Calu3 (cell line): ENCODE measurements around the gene TTBK1. TPM values are rescaled to one million over a fixed set of nuclear protein-coding genes. Genes with fewer than 3 reads are reported as not detected.

Source experiments
- BruUV-seq: library from RNA; stranded (reverse); fragments of 400-500 nt; replicated peaks from 2 replicates; lab custom pipeline; 2021; lab: Mats Ljungman, UMichigan
- CTCF ChIA-PET: fragments of 300-600 bp; sonication (Branson Sonifier 250); formaldehyde crosslinking; loops from one replicate; lab custom pipeline; 2022; ENCODE audit warnings: antibody characterized with exemption; lab: Charles Lee
- DNase-seq: peaks from one replicate; pipeline ENCODE4 v3.0.0; 2022
- H3K27ac Mint-ChIP-seq: one replicate; pipeline ENCODE4 v1.8.0; 2022; ENCODE audit warnings: mixed read lengths; ENCODE audit not compliant: unreplicated experiment
- H3K27me3 Mint-ChIP-seq: one replicate; pipeline ENCODE4 v1.8.0; 2022; ENCODE audit warnings: mixed read lengths; ENCODE audit not compliant: unreplicated experiment
- H3K36me3 Mint-ChIP-seq: one replicate; pipeline ENCODE4 v1.8.0; 2022; ENCODE audit warnings: mild to moderate bottlenecking, moderate library complexity, mixed read lengths; ENCODE audit not compliant: insufficient read depth, unreplicated experiment
- H3K4me1 Mint-ChIP-seq: one replicate; pipeline ENCODE4 v1.8.0; 2022; ENCODE audit warnings: mild to moderate bottlenecking, low read depth, mixed read lengths; ENCODE audit not compliant: unreplicated experiment
- H3K4me3 Mint-ChIP-seq: one replicate; pipeline ENCODE4 v1.8.0; 2022; ENCODE audit warnings: mild to moderate bottlenecking, low read depth, moderate library complexity, mixed read lengths; ENCODE audit not compliant: unreplicated experiment
- H3K9me3 Mint-ChIP-seq: one replicate; pipeline ENCODE4 v1.8.0; 2022; ENCODE audit warnings: low read depth, mixed read lengths; ENCODE audit not compliant: unreplicated experiment
- CTCF ChIP-seq: fragments of 200-600 bp; IDR thresholded peaks from one replicate; pipeline ENCODE4 v1.8.0; 2022; ENCODE audit warnings: antibody characterized with exemption; ENCODE audit not compliant: unreplicated experiment
- intact Hi-C: fragments of 100-400 bp; cut with micrococcal nuclease; formaldehyde crosslinking; loops from one replicate; pipeline ENCODE4 v1.10.0; 2022; ENCODE audit not compliant: unreplicated experiment
- total RNA-seq: library from RNA; stranded (reverse); gene quantifications from 2 replicates; pipeline ENCODE4 v1.2.3, GENCODE V29; 2022

TTBK1 gene
- total RNA-seq, 1 experiment from 2014 or later, result 0.17 TPM

GRCh38 chr6:43262780-43263313 is 19.6 kb downstream of the TTBK1 start:
- CTCF ChIA-PET, result interaction anchor here (0.6 to 3.3 kb wide), 7 partner anchors 10 to 900 kb away, joined by 3 to 53 read pairs (median 6); no protein-coding TSS in a partner anchor
- Mint-ChIP-seq H3K27ac (no peak overlapping the region), H3K4me1 (peaks cover 8% of the 10 kb centered on the region), H3K27me3 (peaks cover 26% of the 10 kb centered on the region), H3K4me3 (no peak overlapping the region), H3K9me3 (no peaks in the 10 kb centered on the region), H3K36me3 (peaks cover 6% of the 10 kb centered on the region)
- DNase-seq, result no peak
- intact Hi-C loops, result loop anchor here (1.0 to 2.0 kb wide), 2 partner anchors 71 to 244 kb away; no protein-coding TSS in a partner anchor
- no TSS peak for BruUV-seq
- TF ChIP-seq CTCF, result no peak

- no TSS peak for BruUV-seq
- peaks cover 25% of the 10 kb centered on the region for H3K27me3 Mint-ChIP-seq
- CTCF ChIA-PET, result interaction anchor here (0.5 to 3.3 kb wide), 16 partner anchors 9 to 899 kb away, joined by 3 to 53 read pairs (median 3); partner anchors contain the start of gene ZNF318
- intact Hi-C loops, result loop anchor here (1.0 to 2.0 kb wide), 2 partner anchors 71 to 243 kb away; no protein-coding TSS in a partner anchor
- peaks cover 6% of the 10 kb centered on the region for H3K36me3 Mint-ChIP-seq
- peaks cover 10% of the 10 kb centered on the region for H3K4me1 Mint-ChIP-seq
- no peak overlapping the region for H3K4me3 Mint-ChIP-seq
- peak; percentile 94 for DNase-seq
- H3K27ac Mint-ChIP-seq, result no peak overlapping the region
- H3K9me3 Mint-ChIP-seq, result no peaks in the 10 kb centered on the region
- peak; percentile 81 for TF ChIP-seq CTCF
These were observed 20.3 kb downstream of the TTBK1 start for GRCh38 chr6:43263314-43264178.

- Mint-ChIP-seq H3K4me1 (peaks cover 11% of the 10 kb centered on the region), H3K4me3 (no peak overlapping the region), H3K27me3 (peaks cover 26% of the 10 kb centered on the region), H3K9me3 (no peaks in the 10 kb centered on the region), H3K27ac (no peak overlapping the region), H3K36me3 (peaks cover 6% of the 10 kb centered on the region)
- TF ChIP-seq CTCF, result no peak
- CTCF ChIA-PET, result interaction anchor here (1.0 to 3.3 kb wide), 6 partner anchors 44 to 104 kb away, joined by 3 to 53 read pairs (median 5); partner anchors contain the start of genes CRIP3 and ZNF318
- intact Hi-C loops, result no loop called here
- DNase-seq, result no peak
- no TSS peak for BruUV-seq
These were observed 21.4 kb downstream of the TTBK1 start for GRCh38 chr6:43264599-43265145.

- intact Hi-C loops, result no loop called here
These were observed 22.3 kb downstream of the TTBK1 start for GRCh38 chr6:43265564-43265963.

More at GRCh38 chr6:43265564-43265963, 22.3 kb downstream of the TTBK1 start:
- Mint-ChIP-seq H3K36me3 (peaks cover 6% of the 10 kb centered on the region), H3K9me3 (no peaks in the 10 kb centered on the region), H3K27me3 (peaks cover 35% of the 10 kb centered on the region), H3K27ac (no peak overlapping the region), H3K4me1 (peaks cover 20% of the 10 kb centered on the region), H3K4me3 (no peak overlapping the region)
- no TSS peak for BruUV-seq
- no peak for DNase-seq
- TF ChIP-seq CTCF, result no peak
- CTCF ChIA-PET, result interaction anchor here (0.5 to 1.9 kb wide), 3 partner anchors 69 to 231 kb away, joined by 3 to 7 read pairs (median 3); no protein-coding TSS in a partner anchor
